PC-9 (cell line): ENCODE data around the gene ZNF648. TPM values are rescaled to one million over a fixed set of nuclear protein-coding genes. Genes with fewer than 3 reads are reported as not detected.

Experiments
- Bru-seq: library from RNA; stranded (reverse); fragments of 400-500 nt; gene quantifications from one replicate; lab custom pipeline; 2021; lab: Mats Ljungman, UMichigan
- BruChase-seq, 2 experiments: library from RNA; stranded (reverse); fragments of 400-500 nt; gene quantifications; one replicate each; lab custom pipeline; 2021; lab: Mats Ljungman, UMichigan
- BruUV-seq: library from RNA; stranded (reverse); fragments of 400-500 nt; replicated peaks from 2 replicates; lab custom pipeline; 2021; lab: Mats Ljungman, UMichigan
- CTCF ChIA-PET: fragments of 300-600 bp; sonication (Branson Sonifier 250); formaldehyde crosslinking; loops from one replicate; lab custom pipeline; 2022; ENCODE audit warnings: antibody characterized with exemption; lab: Charles Lee
- POLR2A ChIA-PET: fragments of 300-600 bp; sonication (Branson Sonifier 250); formaldehyde crosslinking; loops from one replicate; lab custom pipeline; 2022; ENCODE audit warnings: antibody characterized with exemption; ENCODE audit not compliant: unreplicated experiment; lab: Charles Lee
- DNase-seq, 2 experiments: peaks; one replicate each; pipeline versions ENCODE4 v3.0.0 to v3.0.0-alpha.2; 2015 to 2022; ENCODE audit warnings: mixed read lengths in 1 of 2
- H2AFZ ChIP-seq: fragments of 200-600 bp; sonication (generic); 2 replicates; pipeline ENCODE4 v1.8.1; 2017; ENCODE audit warnings: antibody characterized with exemption
- H3F3A ChIP-seq: fragments of 200-600 bp; sonication (generic); 2 replicates; pipeline ENCODE4 v1.8.1; 2017; ENCODE audit warnings: antibody characterized with exemption, mild to moderate bottlenecking, low read depth; ENCODE audit not compliant: insufficient read depth
- H3K27ac ChIP-seq: fragments of 200-600 bp; sonication (generic); 2 replicates; pipeline ENCODE4 v1.6.1; 2016; ENCODE audit warnings: mixed run types
- H3K27me3 ChIP-seq: fragments of 200-600 bp; sonication (generic); 2 replicates; pipeline ENCODE4 v1.6.1; 2016; ENCODE audit warnings: low read depth, mixed run types; ENCODE audit not compliant: insufficient read depth
- H3K36me3 ChIP-seq: fragments of 200-600 bp; sonication (generic); 2 replicates; pipeline ENCODE4 v1.6.1; 2016; ENCODE audit warnings: low read depth, mixed run types
- H3K4me1 ChIP-seq: fragments of 200-600 bp; sonication (generic); replicated peaks from 2 replicates; pipeline ENCODE4 v1.6.1; 2016; ENCODE audit warnings: mixed run types; ENCODE audit not compliant: insufficient read depth
- H3K4me2 ChIP-seq: fragments of 200-600 bp; sonication (generic); 2 replicates; pipeline ENCODE4 v1.6.1; 2017; ENCODE audit warnings: mixed run types
- H3K4me3 ChIP-seq: fragments of 200-600 bp; sonication (generic); 2 replicates; pipeline ENCODE4 v1.6.1; 2016; ENCODE audit warnings: mixed run types
- H3K79me2 ChIP-seq: fragments of 200-600 bp; sonication (generic); 2 replicates; pipeline ENCODE4 v1.6.1; 2017; ENCODE audit warnings: low read depth, mixed run types
- H3K9me2 ChIP-seq: fragments of 200-600 bp; sonication (generic); 2 replicates; pipeline ENCODE4 v1.8.1; 2017; ENCODE audit warnings: mild to moderate bottlenecking; ENCODE audit not compliant: insufficient read depth
- H3K9me3 ChIP-seq: fragments of 200-600 bp; sonication (generic); 2 replicates; pipeline ENCODE4 v1.8.1; 2016; ENCODE audit warnings: low read depth; ENCODE audit not compliant: insufficient read depth
- H4K20me1 ChIP-seq: fragments of 200-600 bp; sonication (generic); 2 replicates; pipeline ENCODE4 v1.8.1; 2017; ENCODE audit not compliant: insufficient read depth
- EZH2 ChIP-seq: fragments of 200-600 bp; sonication (generic); IDR thresholded peaks from 2 replicates; pipeline ENCODE4 v1.8.0; 2017; ENCODE audit warnings: antibody characterized with exemption, low read depth
- intact Hi-C: fragments of 100-400 bp; cut with micrococcal nuclease; formaldehyde crosslinking; loops from one replicate; pipeline ENCODE4 v1.10.0; 2022; ENCODE audit not compliant: unreplicated experiment
- long read RNA-seq: library from polyadenylated mRNA; stranded (forward); transcript quantifications from one replicate; pipeline ENCODE4 v2.0.0, GENCODE V29; 2022
- total RNA-seq: library from RNA; stranded (reverse); gene quantifications from 2 replicates; pipeline ENCODE4 v1.2.3, GENCODE V29; 2021
- TF ChIP-seq, protein P1 (sequence below): fragments of 200-600 bp; sonication (generic); conservative IDR thresholded peaks from 2 replicates; pipeline ENCODE4 v1.6.1; 2017; ENCODE audit warnings: mixed run types, antibody characterized with exemption, mild to moderate bottlenecking, moderate library complexity

Gene ZNF648, protein sequence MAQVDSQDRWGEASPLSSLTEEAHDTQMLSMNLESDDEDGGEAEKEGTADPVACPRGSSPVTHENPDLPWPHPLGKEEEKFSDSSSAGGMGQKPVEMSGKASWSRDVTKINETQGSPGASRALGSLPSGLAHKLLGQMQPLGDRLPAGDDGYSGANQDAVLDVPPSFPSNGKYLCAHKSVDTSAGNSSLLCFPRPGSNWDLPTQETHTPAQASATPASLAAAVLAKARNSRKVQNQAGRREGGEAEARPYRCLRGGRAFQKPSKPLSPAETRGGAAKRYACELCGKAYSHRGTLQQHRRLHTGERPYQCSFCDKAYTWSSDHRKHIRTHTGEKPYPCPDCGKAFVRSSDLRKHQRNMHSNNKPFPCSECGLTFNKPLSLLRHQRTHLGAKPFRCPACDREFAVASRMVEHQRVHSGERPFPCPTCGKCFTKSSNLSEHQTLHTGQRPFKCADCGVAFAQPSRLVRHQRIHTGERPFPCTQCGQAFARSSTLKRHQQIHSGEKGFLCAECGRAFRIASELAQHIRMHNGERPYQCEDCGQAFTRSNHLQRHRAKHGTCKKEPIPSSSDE
- total RNA-seq (not detected in 2 replicates), Bru-seq, nascent RNA (not detected), BruChase-seq, experiment 1, labeled RNA remaining after a 2-hour chase (not detected), BruChase-seq, experiment 2, labeled RNA remaining after a 6-hour chase (not detected)
- long read RNA-seq: 0 reads

DNA sequence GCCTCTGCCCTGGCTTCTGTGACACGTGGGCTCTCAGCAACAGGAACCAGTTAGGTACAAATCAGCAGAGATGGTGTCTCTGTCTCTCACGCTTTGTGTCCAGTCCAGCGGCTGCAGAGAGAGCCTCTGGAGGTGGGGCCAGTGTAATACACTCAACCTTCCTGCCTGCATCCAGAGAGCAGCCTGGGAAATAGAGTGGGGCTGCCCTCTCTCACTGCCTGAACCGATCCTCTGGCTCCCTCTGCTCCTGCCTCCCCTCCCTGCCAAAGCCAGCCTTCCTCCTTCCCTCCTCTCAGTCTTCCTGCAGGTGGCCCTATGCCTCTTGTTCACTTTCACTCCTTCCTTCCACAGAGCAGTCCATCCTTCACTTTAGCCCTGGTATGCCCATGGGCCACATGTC lies at the start of gene ZNF648:
Gene ZNF648 (minus strand): TSS at position 119 of the 400 bp plus-strand sequence. CDS start 3,702 bp downstream, outside the sequence.
- no peaks in the 10 kb centered on the region for H4K20me1 ChIP-seq
- intact Hi-C loops: no loop called here
- no peaks in the 10 kb centered on the region for H3K36me3 ChIP-seq
- no peaks in the 10 kb centered on the region for H3K9me2 ChIP-seq
- H3K27me3 ChIP-seq: peaks cover 75% of the 10 kb centered on the region
- DNase-seq: no peak
- no TSS peak for BruUV-seq
- TF ChIP-seq, protein P1, sequence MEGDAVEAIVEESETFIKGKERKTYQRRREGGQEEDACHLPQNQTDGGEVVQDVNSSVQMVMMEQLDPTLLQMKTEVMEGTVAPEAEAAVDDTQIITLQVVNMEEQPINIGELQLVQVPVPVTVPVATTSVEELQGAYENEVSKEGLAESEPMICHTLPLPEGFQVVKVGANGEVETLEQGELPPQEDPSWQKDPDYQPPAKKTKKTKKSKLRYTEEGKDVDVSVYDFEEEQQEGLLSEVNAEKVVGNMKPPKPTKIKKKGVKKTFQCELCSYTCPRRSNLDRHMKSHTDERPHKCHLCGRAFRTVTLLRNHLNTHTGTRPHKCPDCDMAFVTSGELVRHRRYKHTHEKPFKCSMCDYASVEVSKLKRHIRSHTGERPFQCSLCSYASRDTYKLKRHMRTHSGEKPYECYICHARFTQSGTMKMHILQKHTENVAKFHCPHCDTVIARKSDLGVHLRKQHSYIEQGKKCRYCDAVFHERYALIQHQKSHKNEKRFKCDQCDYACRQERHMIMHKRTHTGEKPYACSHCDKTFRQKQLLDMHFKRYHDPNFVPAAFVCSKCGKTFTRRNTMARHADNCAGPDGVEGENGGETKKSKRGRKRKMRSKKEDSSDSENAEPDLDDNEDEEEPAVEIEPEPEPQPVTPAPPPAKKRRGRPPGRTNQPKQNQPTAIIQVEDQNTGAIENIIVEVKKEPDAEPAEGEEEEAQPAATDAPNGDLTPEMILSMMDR: no peak
- no peak for TF ChIP-seq EZH2
- no peak within 1 kb of the TSS for H3K4me2 ChIP-seq
- no peak within 1 kb of the TSS for H3K4me3 ChIP-seq
- no peak within 1 kb of the TSS for H3K27ac ChIP-seq
- H2AFZ ChIP-seq: no peak within 1 kb of the TSS
- POLR2A ChIA-PET: no interaction called here
- no peaks in the 10 kb centered on the region for H3K79me2 ChIP-seq
- CTCF ChIA-PET: no interaction called here
- H3K9me3 ChIP-seq: no peaks in the 10 kb centered on the region
- no peaks in the 10 kb centered on the region for H3K4me1 ChIP-seq
- no peaks in the 10 kb centered on the region for H3F3A ChIP-seq

DNA sequence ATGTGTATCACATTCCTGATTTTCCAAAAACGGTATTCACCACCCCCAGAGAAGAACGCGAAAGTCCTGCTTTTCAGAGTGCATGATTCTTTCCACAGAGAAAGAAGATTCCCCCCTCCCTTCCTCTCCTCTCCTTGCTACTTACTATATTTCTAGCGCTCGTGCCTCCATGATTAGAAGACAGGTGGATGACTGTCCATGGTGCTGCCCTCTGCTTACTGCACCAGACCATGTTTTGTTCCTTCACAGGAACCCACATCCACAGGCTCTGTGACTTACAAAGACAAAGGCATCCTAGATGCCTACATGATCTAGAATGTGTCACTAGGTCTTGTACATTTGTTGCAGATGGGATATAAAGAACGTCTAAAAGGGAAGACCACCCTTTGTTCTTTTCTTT lies 49.1 kb upstream of the ZNF648 start:
- intact Hi-C loops: no loop called here
- H3K9me3 ChIP-seq: no peaks in the 10 kb centered on the region
- no peaks in the 10 kb centered on the region for H4K20me1 ChIP-seq
- no peak overlapping the region for H3K27ac ChIP-seq
- no TSS peak for BruUV-seq
- H3K4me3 ChIP-seq: no peak overlapping the region
- TF ChIP-seq EZH2: no peak
- TF ChIP-seq, protein P1: no peak
- H2AFZ ChIP-seq: no peak overlapping the region
- H3F3A ChIP-seq: peaks cover 17% of the 10 kb centered on the region
- H3K79me2 ChIP-seq: no peaks in the 10 kb centered on the region
- ChIA-PET POLR2A (no interaction called here), CTCF (no interaction called here)
- H3K4me1 ChIP-seq: peaks cover 14% of the 10 kb centered on the region
- H3K27me3 ChIP-seq: no peaks in the 10 kb centered on the region
- H3K9me2 ChIP-seq: no peaks in the 10 kb centered on the region
- H3K4me2 ChIP-seq: no peak overlapping the region
- no peaks in the 10 kb centered on the region for H3K36me3 ChIP-seq
- no peak for DNase-seq

DNA sequence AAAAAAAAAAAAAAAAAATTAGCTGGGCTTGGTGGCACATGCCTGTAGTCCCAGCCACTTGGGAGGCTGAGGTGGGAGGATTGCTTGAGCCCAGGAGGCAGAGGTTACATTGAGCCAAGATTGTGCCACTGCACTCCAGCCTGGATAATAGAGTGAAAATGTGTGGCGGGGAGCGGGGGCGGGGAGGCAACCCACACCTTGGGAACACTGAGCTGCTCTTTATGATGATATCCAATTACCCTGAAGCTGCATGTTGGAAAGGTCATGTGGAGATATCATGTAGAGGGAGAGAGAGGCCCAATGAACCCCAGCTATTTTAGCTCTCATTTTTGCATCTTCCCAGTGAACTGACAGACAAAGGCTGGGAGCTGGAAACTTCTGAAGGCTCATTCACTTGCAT lies 48.3 kb upstream of the ZNF648 start:
- CTCF ChIA-PET: no interaction called here
- Histone ChIP-seq H4K20me1 (no peaks in the 10 kb centered on the region), H3K79me2 (no peaks in the 10 kb centered on the region), H2AFZ (no peak overlapping the region), H3F3A (peaks cover 17% of the 10 kb centered on the region), H3K27me3 (no peaks in the 10 kb centered on the region), H3K9me3 (no peaks in the 10 kb centered on the region), H3K36me3 (no peaks in the 10 kb centered on the region), H3K27ac (no peak overlapping the region), H3K9me2 (no peaks in the 10 kb centered on the region), H3K4me1 (peaks cover 14% of the 10 kb centered on the region), H3K4me3 (no peak overlapping the region), H3K4me2 (no peak overlapping the region)
- POLR2A ChIA-PET: no interaction called here
- no peak for DNase-seq
- BruUV-seq: no TSS peak
- intact Hi-C loops: no loop called here
- no peak for TF ChIP-seq EZH2
- TF ChIP-seq, protein P1: no peak
